ENCODE results near the gene ZBTB38.

ZBTB38 gene

GRCh38 chr3:141392897-141393734 is 24.8 kb downstream of the ZBTB38 start:
- in situ Hi-C loops (cut with HindIII; ENCODE audit: low pct_ligation_motif_present, low pct_unique_long_range_greater_than_20kb, low sequenced_read_pairs), result no loop called here
- DNase-seq, result no peak

GRCh38 chr3:141393735-141394076 is 25.4 kb downstream of the ZBTB38 start:
- DNase-seq, result no peak
- in situ Hi-C loops (cut with HindIII; ENCODE audit: low pct_ligation_motif_present, low pct_unique_long_range_greater_than_20kb, low sequenced_read_pairs), result no loop called here

- in situ Hi-C loops (cut with HindIII; ENCODE audit: low pct_ligation_motif_present, low pct_unique_long_range_greater_than_20kb, low sequenced_read_pairs), result no loop called here
- DNase-seq, result no peak
Measured at GRCh38 chr3:141394560-141394959, 26.3 kb downstream of the ZBTB38 start.

GRCh38 chr3:141395005-141395589 is 26.8 kb downstream of the ZBTB38 start:
- in situ Hi-C loops (cut with HindIII; ENCODE audit: low pct_ligation_motif_present, low pct_unique_long_range_greater_than_20kb, low sequenced_read_pairs), result no loop called here
- no peak for DNase-seq

GRCh38 chr3:141397996-141398395 is 29.7 kb downstream of the ZBTB38 start:
- DNase-seq, result no peak
- in situ Hi-C loops (cut with HindIII; ENCODE audit: low pct_ligation_motif_present, low pct_unique_long_range_greater_than_20kb, low sequenced_read_pairs), result no loop called here

GRCh38 chr3:141399200-141399599 is 30.9 kb downstream of the ZBTB38 start:
- no peak for DNase-seq
- in situ Hi-C loops (cut with HindIII; ENCODE audit: low pct_ligation_motif_present, low pct_unique_long_range_greater_than_20kb, low sequenced_read_pairs), result no loop called here

- no peak for DNase-seq
- in situ Hi-C loops (cut with HindIII; ENCODE audit: low pct_ligation_motif_present, low pct_unique_long_range_greater_than_20kb, low sequenced_read_pairs), result no loop called here
Measured at GRCh38 chr3:141400073-141400971, 32.0 kb downstream of the ZBTB38 start.

- no peak for DNase-seq
- in situ Hi-C loops (cut with HindIII; ENCODE audit: low pct_ligation_motif_present, low pct_unique_long_range_greater_than_20kb, low sequenced_read_pairs), result no loop called here
Measured at GRCh38 chr3:141401095-141401494, 32.8 kb downstream of the ZBTB38 start.

- in situ Hi-C loops (cut with HindIII; ENCODE audit: low pct_ligation_motif_present, low pct_unique_long_range_greater_than_20kb, low sequenced_read_pairs), result no loop called here
- no peak for DNase-seq
Measured at GRCh38 chr3:141401573-141402475, 33.5 kb downstream of the ZBTB38 start.

- in situ Hi-C loops (cut with HindIII; ENCODE audit: low pct_ligation_motif_present, low pct_unique_long_range_greater_than_20kb, low sequenced_read_pairs), result no loop called here
- DNase-seq, result no peak
Measured at GRCh38 chr3:141402476-141403171, 34.3 kb downstream of the ZBTB38 start.

GRCh38 chr3:141403576-141403975 is 35.3 kb downstream of the ZBTB38 start:
- in situ Hi-C loops (cut with HindIII; ENCODE audit: low pct_ligation_motif_present, low pct_unique_long_range_greater_than_20kb, low sequenced_read_pairs), result no loop called here
- no peak for DNase-seq

GRCh38 chr3:141405025-141405424 is 36.7 kb downstream of the ZBTB38 start:
- in situ Hi-C loops (cut with HindIII; ENCODE audit: low pct_ligation_motif_present, low pct_unique_long_range_greater_than_20kb, low sequenced_read_pairs), result no loop called here
- DNase-seq, result no peak

GRCh38 chr3:141405591-141405990 is 37.3 kb downstream of the ZBTB38 start:
- DNase-seq, result no peak
- in situ Hi-C loops (cut with HindIII; ENCODE audit: low pct_ligation_motif_present, low pct_unique_long_range_greater_than_20kb, low sequenced_read_pairs), result no loop called here

- no peak for DNase-seq
- in situ Hi-C loops (cut with HindIII; ENCODE audit: low pct_ligation_motif_present, low pct_unique_long_range_greater_than_20kb, low sequenced_read_pairs), result no loop called here
Measured at GRCh38 chr3:141406265-141406664, 38.0 kb downstream of the ZBTB38 start.

GRCh38 chr3:141407047-141407446 is 38.7 kb downstream of the ZBTB38 start:
- no peak for DNase-seq
- in situ Hi-C loops (cut with HindIII; ENCODE audit: low pct_ligation_motif_present, low pct_unique_long_range_greater_than_20kb, low sequenced_read_pairs), result no loop called here

GRCh38 chr3:141407825-141408224 is 39.5 kb downstream of the ZBTB38 start:
- in situ Hi-C loops (cut with HindIII; ENCODE audit: low pct_ligation_motif_present, low pct_unique_long_range_greater_than_20kb, low sequenced_read_pairs), result no loop called here
- no peak for DNase-seq

- in situ Hi-C loops (cut with HindIII; ENCODE audit: low pct_ligation_motif_present, low pct_unique_long_range_greater_than_20kb, low sequenced_read_pairs), result no loop called here
- no peak for DNase-seq
Measured at GRCh38 chr3:141408596-141408995, 40.3 kb downstream of the ZBTB38 start.

- in situ Hi-C loops (cut with HindIII; ENCODE audit: low pct_ligation_motif_present, low pct_unique_long_range_greater_than_20kb, low sequenced_read_pairs), result no loop called here
- DNase-seq, result no peak
Measured at GRCh38 chr3:141409940-141410241, 41.6 kb downstream of the ZBTB38 start.

Measured in ACHN (cell line).